NB4 (cell line): ENCODE data around the gene WDR70.
A peak's percentile ranks its signal among the peaks of the same experiment; 100 is the strongest.
"Not testable (repeated sequence)": the region's sequence is repeated elsewhere in the genome, so short reads cannot be mapped to it uniquely, and the experiment has no call there.

Experiments used
- MAX ChIP-seq: IDR thresholded peaks from 2 replicates; pipeline ENCODE4 v1.6.1; 2011; ENCODE audit warnings: low read depth, low read length
- MYC ChIP-seq: IDR thresholded peaks from 2 replicates; pipeline ENCODE4 v1.6.1; 2011; ENCODE audit warnings: low read depth, low read length
- POLR2A ChIP-seq: IDR thresholded peaks from 2 replicates; pipeline ENCODE4 v1.6.1; 2011; ENCODE audit warnings: mild to moderate bottlenecking; ENCODE audit not compliant: insufficient read length; ENCODE audit errors: extremely low read depth
- TF ChIP-seq, protein P1 (sequence below): IDR thresholded peaks from one replicate; pipeline ENCODE4 v1.5.1; 2012; ENCODE audit warnings: low read depth, low read length

DNA sequence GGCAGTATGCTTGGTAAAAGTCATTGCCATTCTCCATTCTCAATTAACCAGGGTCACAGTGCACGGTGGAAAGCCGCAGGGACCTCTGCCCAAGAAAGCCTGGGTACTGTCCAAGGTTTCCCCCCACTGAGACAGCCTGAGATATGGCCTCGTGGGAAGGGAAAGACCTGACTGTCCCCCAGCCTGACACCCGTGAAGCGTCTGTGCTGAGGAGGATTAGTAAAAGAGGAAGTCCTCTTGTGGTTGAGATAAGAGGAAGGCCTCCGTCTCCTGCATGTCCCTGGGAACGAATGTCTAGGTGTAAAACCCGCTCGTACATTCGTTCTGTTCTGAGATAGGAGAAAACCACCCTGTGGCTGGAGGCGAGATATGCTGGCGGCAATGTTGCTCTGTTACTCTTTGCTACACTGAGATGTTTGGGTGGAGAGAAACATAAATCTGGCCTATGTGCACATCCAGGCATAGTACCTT lies 293.0 kb downstream of the WDR70 start:
- TF ChIP-seq, protein P1, sequence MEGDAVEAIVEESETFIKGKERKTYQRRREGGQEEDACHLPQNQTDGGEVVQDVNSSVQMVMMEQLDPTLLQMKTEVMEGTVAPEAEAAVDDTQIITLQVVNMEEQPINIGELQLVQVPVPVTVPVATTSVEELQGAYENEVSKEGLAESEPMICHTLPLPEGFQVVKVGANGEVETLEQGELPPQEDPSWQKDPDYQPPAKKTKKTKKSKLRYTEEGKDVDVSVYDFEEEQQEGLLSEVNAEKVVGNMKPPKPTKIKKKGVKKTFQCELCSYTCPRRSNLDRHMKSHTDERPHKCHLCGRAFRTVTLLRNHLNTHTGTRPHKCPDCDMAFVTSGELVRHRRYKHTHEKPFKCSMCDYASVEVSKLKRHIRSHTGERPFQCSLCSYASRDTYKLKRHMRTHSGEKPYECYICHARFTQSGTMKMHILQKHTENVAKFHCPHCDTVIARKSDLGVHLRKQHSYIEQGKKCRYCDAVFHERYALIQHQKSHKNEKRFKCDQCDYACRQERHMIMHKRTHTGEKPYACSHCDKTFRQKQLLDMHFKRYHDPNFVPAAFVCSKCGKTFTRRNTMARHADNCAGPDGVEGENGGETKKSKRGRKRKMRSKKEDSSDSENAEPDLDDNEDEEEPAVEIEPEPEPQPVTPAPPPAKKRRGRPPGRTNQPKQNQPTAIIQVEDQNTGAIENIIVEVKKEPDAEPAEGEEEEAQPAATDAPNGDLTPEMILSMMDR: not testable (repeated sequence)
- not testable (repeated sequence) for TF ChIP-seq MAX, POLR2A
- peak; percentile 45 for TF ChIP-seq MYC
